ENCODE results near the gene SLC22A5.

DNA sequence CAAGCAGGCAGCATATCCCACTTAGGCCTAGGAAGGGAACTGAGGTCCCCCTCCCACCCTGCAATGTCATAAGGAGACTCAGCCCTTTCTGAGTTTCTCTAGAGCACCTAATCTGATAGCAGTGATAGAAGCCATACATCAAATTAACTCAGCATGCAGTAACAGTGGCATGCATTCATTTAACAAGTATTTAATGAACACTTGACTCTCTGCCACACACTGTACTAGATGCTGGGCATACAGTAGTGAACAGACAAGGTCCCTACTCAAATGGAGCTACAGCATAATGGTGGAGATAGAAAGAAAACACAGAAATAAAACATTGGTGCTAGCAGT lies 58.6 kb downstream of the SLC22A5 start:
- TF ChIP-seq, protein P1, sequence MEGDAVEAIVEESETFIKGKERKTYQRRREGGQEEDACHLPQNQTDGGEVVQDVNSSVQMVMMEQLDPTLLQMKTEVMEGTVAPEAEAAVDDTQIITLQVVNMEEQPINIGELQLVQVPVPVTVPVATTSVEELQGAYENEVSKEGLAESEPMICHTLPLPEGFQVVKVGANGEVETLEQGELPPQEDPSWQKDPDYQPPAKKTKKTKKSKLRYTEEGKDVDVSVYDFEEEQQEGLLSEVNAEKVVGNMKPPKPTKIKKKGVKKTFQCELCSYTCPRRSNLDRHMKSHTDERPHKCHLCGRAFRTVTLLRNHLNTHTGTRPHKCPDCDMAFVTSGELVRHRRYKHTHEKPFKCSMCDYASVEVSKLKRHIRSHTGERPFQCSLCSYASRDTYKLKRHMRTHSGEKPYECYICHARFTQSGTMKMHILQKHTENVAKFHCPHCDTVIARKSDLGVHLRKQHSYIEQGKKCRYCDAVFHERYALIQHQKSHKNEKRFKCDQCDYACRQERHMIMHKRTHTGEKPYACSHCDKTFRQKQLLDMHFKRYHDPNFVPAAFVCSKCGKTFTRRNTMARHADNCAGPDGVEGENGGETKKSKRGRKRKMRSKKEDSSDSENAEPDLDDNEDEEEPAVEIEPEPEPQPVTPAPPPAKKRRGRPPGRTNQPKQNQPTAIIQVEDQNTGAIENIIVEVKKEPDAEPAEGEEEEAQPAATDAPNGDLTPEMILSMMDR (conservative IDR thresholded peaks at IDR 0.05) = no peak
- TF ChIP-seq EZH2 (IDR thresholded peaks at IDR 0.05; ENCODE audit: low read depth) = no peak
